ENCODE data around the gene PRIM2. TPM values are rescaled to one million over a fixed set of nuclear protein-coding genes. Genes with fewer than 3 reads are reported as not detected.
"Not testable (repeated sequence)": the region's sequence is repeated elsewhere in the genome, so short reads cannot be mapped to it uniquely, and the experiment has no call there.

PRIM2 gene
- total RNA-seq, 1 experiment from 2014 or later = 112 TPM

GRCh38 chr6:57605303-57605702 is 287.9 kb downstream of the PRIM2 start:
- not testable (repeated sequence) for DNase-seq (ENCODE audit: low read depth)

- DNase-seq (ENCODE audit: low read depth) = not testable (repeated sequence)
Measured at GRCh38 chr6:57606331-57606730, 288.9 kb downstream of the PRIM2 start.

GRCh38 chr6:57610612-57611011 is 293.2 kb downstream of the PRIM2 start:
- DNase-seq (ENCODE audit: low read depth) = not testable (repeated sequence)

- DNase-seq (ENCODE audit: low read depth) = not testable (repeated sequence)
Measured at GRCh38 chr6:57618959-57619358, 301.5 kb downstream of the PRIM2 start.

GRCh38 chr6:57631773-57632172 is 314.3 kb downstream of the PRIM2 start:
- DNase-seq (ENCODE audit: low read depth) = not testable (repeated sequence)

GRCh38 chr6:57658526-57658925 is 341.1 kb downstream of the PRIM2 start:
- DNase-seq (ENCODE audit: low read depth) = not testable (repeated sequence)

GRCh38 chr6:57659794-57660193 is 342.4 kb downstream of the PRIM2 start:
- not testable (repeated sequence) for DNase-seq (ENCODE audit: low read depth)

- not testable (repeated sequence) for DNase-seq (ENCODE audit: low read depth)
Measured at GRCh38 chr6:57660940-57661339, 343.5 kb downstream of the PRIM2 start.

- not testable (repeated sequence) for DNase-seq (ENCODE audit: low read depth)
Measured at GRCh38 chr6:57668108-57668507, 350.7 kb downstream of the PRIM2 start.

GRCh38 chr6:57671237-57671636 is 353.8 kb downstream of the PRIM2 start:
- not testable (repeated sequence) for DNase-seq (ENCODE audit: low read depth)

GRCh38 chr6:57671937-57672627 is 354.7 kb downstream of the PRIM2 start:
- not testable (repeated sequence) for DNase-seq (ENCODE audit: low read depth)

- not testable (repeated sequence) for DNase-seq (ENCODE audit: low read depth)
Measured at GRCh38 chr6:57673281-57673680, 355.9 kb downstream of the PRIM2 start.

GRCh38 chr6:57675386-57675785 is 358.0 kb downstream of the PRIM2 start:
- DNase-seq (ENCODE audit: low read depth) = not testable (repeated sequence)

GRCh38 chr6:57696382-57696781 is 379.0 kb downstream of the PRIM2 start:
- not testable (repeated sequence) for DNase-seq (ENCODE audit: low read depth)

Other genes with a start within 250 kb of the PRIM2 start
- gene ZNF451, start 227.4 kb upstream of the PRIM2 start, total RNA-seq (2014; rRNA removed; shearing (Covaris generic)) = 39.0 and 41.9 TPM in 2 replicates
- gene BAG2, start 145.3 kb upstream of the PRIM2 start, total RNA-seq (2014; rRNA removed; shearing (Covaris generic)) = 22.5 and 23.3 TPM in 2 replicates
- gene RAB23, start 95.3 kb upstream of the PRIM2 start, total RNA-seq (2014; rRNA removed; shearing (Covaris generic)) = 20.6 and 26.4 TPM in 2 replicates